C4-2B (cell line): ENCODE data around the gene L3MBTL1.

Experiments used
- H3K27ac ChIP-seq: fragments of 450-650 bp; 2 replicates; pipeline ENCODE4 v1.5.1; 2017
- CTCF ChIP-seq: fragments of 450-650 bp; conservative IDR thresholded peaks from 2 replicates; pipeline ENCODE4 v1.5.1; 2017; ENCODE audit warnings: mild to moderate bottlenecking
- ZFX ChIP-seq: fragments of 450-650 bp; IDR thresholded peaks from 2 replicates; pipeline ENCODE4 v1.6.1; 2017

Gene L3MBTL1

GRCh38 chr20:43507150-43508080 lies at the start of gene L3MBTL1:
Gene L3MBTL1, plus strand, starts transcription at chr20:43507697. Its CDS starts 5,807 bp downstream, at chr20:43513504.
- peak within 1 kb of the TSS; percentile 31; the same call in 1 of the 2 replicates for H3K27ac ChIP-seq
- TF ChIP-seq ZFX (no peak), CTCF (no peak; the same call in 1 of the 2 replicates)

- TF ChIP-seq ZFX (no peak), CTCF (no peak)
- H3K27ac ChIP-seq, result peak overlapping the region; percentile 100
Observed at GRCh38 chr20:43458422-43458924, 49.0 kb upstream of the L3MBTL1 start.

GRCh38 chr20:43459022-43459942 lies 48.2 kb upstream of the L3MBTL1 start:
- peak overlapping the region; percentile 100 for H3K27ac ChIP-seq
- TF ChIP-seq ZFX (no peak), CTCF (no peak)

- H3K27ac ChIP-seq, result peak overlapping the region; percentile 37; the same call in 1 of the 2 replicates
- TF ChIP-seq CTCF (no peak), ZFX (no peak)
Observed at GRCh38 chr20:43460172-43460829, 47.2 kb upstream of the L3MBTL1 start.

GRCh38 chr20:43460830-43461200 lies 46.7 kb upstream of the L3MBTL1 start:
- TF ChIP-seq ZFX (no peak), CTCF (no peak)
- peak overlapping the region; percentile 37; the same call in 1 of the 2 replicates for H3K27ac ChIP-seq

GRCh38 chr20:43461894-43462659 lies 45.4 kb upstream of the L3MBTL1 start:
- H3K27ac ChIP-seq, result no peak overlapping the region
- TF ChIP-seq CTCF (no peak), ZFX (no peak)
